Osteoblast (primary cell): ENCODE data around the gene RUFY1. TPM values are rescaled to one million over a fixed set of nuclear protein-coding genes. Genes with fewer than 3 reads are reported as not detected.

Experiments used
- DNase-seq: peaks from one replicate; pipeline ENCODE4 v3.0.0; 2011; ENCODE audit warnings: low spot score, mixed read lengths; ENCODE audit not compliant: insufficient read length; ENCODE audit errors: missing footprints
- H2AFZ ChIP-seq: 2 replicates; pipeline ENCODE4 v1.6.0; 2011; ENCODE audit warnings: mild to moderate bottlenecking, low read length
- H3K27ac ChIP-seq: 2 replicates; pipeline ENCODE4 v1.5.1; 2011; ENCODE audit warnings: mild to moderate bottlenecking, low read depth, low read length, moderate library complexity
- H3K27me3 ChIP-seq: 2 replicates; pipeline ENCODE4 v1.6.0; 2012; ENCODE audit warnings: mild to moderate bottlenecking, control low read depth, inconsistent platforms, low read length, moderate library complexity; ENCODE audit not compliant: insufficient read depth
- H3K36me3 ChIP-seq: 2 replicates; pipeline ENCODE4 v1.5.1; 2011; ENCODE audit warnings: mild to moderate bottlenecking, low read length, control low read depth, moderate library complexity; ENCODE audit not compliant: insufficient read depth
- H3K4me1 ChIP-seq: 2 replicates; pipeline ENCODE4 v1.5.1; 2011; ENCODE audit warnings: mild to moderate bottlenecking, low read length, control low read depth, moderate library complexity; ENCODE audit not compliant: insufficient read depth
- H3K4me2 ChIP-seq: 2 replicates; pipeline ENCODE4 v1.6.0; 2011; ENCODE audit warnings: mild to moderate bottlenecking, low read length; ENCODE audit not compliant: insufficient read depth
- H3K4me3 ChIP-seq: fragments of 200-600 bp; sonication (generic); 3 replicates; pipeline ENCODE4 v1.5.1; 2012; ENCODE audit warnings: mild to moderate bottlenecking, low read length, inconsistent platforms; ENCODE audit not compliant: insufficient read depth
- H3K79me2 ChIP-seq: 2 replicates; pipeline ENCODE4 v1.6.0; 2012; ENCODE audit warnings: mild to moderate bottlenecking, low read length, control low read depth, inconsistent platforms; ENCODE audit not compliant: insufficient read depth
- H3K9me3 ChIP-seq: 2 replicates; pipeline ENCODE4 v1.5.1; 2011; ENCODE audit warnings: low read depth, low read length, control low read depth
- H4K20me1 ChIP-seq: 2 replicates; pipeline ENCODE4 v1.6.0; 2012; ENCODE audit warnings: mild to moderate bottlenecking, low read length, control low read depth; ENCODE audit not compliant: insufficient read depth
- total RNA-seq: library from RNA; depleted of rRNA; stranded (reverse); fragments of >200 nt; gene quantifications from 2 replicates; pipeline ENCODE4 v1.2.3, GENCODE V29; 2012
- TF ChIP-seq, protein P1 (sequence below): IDR thresholded peaks from 2 replicates; pipeline ENCODE4 v1.5.1; 2011; ENCODE audit warnings: mild to moderate bottlenecking, low read depth, low read length, moderate library complexity; ENCODE audit errors: extremely low read depth

The RUFY1 gene
- total RNA-seq, 1 donor, result 51.8 TPM

DNA sequence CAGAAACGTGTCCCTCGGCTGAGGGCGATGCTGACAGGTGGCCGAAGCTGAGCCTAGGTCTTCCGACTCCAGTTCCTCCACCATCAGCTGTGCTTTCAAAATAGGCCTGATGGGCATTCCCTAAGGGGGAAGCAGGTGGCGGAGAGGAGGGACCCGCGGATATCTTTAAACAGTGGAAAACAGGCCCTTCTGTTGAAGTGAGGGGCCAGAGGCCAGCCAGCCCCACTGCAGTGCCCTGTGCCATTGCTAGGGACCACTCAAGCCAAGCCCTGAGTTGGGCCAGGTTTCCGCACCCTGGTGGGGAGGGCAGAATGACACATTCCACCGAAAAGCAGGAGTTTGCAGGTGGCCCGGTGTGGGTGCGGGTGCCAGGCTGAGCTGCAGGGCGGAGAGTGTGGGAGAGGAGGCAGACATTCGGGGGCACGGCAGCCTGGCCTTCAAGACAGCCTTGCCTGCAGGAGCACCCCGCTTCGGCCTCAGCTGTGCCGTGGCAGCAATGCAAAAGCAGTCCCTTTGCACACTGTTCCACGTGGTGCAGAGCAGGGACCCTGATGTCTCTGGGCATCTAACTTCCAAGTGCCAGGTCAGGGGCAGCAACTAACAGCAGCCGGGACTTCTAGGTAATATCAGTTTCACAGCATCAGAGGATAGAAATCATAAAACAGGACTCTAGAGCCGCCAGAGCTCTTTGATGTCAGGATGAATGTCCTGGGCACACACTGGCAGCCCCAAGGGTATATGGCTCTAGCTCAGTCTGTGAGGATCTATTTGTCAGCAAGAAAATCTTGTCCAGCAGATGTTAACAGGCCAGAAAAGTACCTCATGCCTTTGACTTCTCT, 55.9 kb downstream of the RUFY1 start:
- peaks cover 46% of the 10 kb centered on the region for H4K20me1 ChIP-seq
- no peaks in the 10 kb centered on the region for H3K79me2 ChIP-seq
- H3K4me2 ChIP-seq, result no peak overlapping the region
- H2AFZ ChIP-seq, result no peak overlapping the region
- no peaks in the 10 kb centered on the region for H3K9me3 ChIP-seq
- TF ChIP-seq, protein P1, sequence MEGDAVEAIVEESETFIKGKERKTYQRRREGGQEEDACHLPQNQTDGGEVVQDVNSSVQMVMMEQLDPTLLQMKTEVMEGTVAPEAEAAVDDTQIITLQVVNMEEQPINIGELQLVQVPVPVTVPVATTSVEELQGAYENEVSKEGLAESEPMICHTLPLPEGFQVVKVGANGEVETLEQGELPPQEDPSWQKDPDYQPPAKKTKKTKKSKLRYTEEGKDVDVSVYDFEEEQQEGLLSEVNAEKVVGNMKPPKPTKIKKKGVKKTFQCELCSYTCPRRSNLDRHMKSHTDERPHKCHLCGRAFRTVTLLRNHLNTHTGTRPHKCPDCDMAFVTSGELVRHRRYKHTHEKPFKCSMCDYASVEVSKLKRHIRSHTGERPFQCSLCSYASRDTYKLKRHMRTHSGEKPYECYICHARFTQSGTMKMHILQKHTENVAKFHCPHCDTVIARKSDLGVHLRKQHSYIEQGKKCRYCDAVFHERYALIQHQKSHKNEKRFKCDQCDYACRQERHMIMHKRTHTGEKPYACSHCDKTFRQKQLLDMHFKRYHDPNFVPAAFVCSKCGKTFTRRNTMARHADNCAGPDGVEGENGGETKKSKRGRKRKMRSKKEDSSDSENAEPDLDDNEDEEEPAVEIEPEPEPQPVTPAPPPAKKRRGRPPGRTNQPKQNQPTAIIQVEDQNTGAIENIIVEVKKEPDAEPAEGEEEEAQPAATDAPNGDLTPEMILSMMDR, result no peak
- no peaks in the 10 kb centered on the region for H3K4me1 ChIP-seq
- no peak overlapping the region for H3K27ac ChIP-seq
- peak; percentile 62 for DNase-seq
- peaks cover 74% of the 10 kb centered on the region for H3K36me3 ChIP-seq
- H3K4me3 ChIP-seq, result no peak overlapping the region
- H3K27me3 ChIP-seq, result no peaks in the 10 kb centered on the region

GRCh38 chr5:179606910-179607159, 56.5 kb downstream of the RUFY1 start:
- no peak for DNase-seq
- TF ChIP-seq, protein P1, result no peak
- Histone ChIP-seq H3K27me3 (no peaks in the 10 kb centered on the region), H3K4me2 (no peak overlapping the region), H4K20me1 (peaks cover 50% of the 10 kb centered on the region), H3K9me3 (no peaks in the 10 kb centered on the region), H3K4me3 (no peak overlapping the region), H3K36me3 (peaks cover 77% of the 10 kb centered on the region), H3K79me2 (no peaks in the 10 kb centered on the region), H3K4me1 (no peaks in the 10 kb centered on the region), H2AFZ (no peak overlapping the region), H3K27ac (no peak overlapping the region)

DNA sequence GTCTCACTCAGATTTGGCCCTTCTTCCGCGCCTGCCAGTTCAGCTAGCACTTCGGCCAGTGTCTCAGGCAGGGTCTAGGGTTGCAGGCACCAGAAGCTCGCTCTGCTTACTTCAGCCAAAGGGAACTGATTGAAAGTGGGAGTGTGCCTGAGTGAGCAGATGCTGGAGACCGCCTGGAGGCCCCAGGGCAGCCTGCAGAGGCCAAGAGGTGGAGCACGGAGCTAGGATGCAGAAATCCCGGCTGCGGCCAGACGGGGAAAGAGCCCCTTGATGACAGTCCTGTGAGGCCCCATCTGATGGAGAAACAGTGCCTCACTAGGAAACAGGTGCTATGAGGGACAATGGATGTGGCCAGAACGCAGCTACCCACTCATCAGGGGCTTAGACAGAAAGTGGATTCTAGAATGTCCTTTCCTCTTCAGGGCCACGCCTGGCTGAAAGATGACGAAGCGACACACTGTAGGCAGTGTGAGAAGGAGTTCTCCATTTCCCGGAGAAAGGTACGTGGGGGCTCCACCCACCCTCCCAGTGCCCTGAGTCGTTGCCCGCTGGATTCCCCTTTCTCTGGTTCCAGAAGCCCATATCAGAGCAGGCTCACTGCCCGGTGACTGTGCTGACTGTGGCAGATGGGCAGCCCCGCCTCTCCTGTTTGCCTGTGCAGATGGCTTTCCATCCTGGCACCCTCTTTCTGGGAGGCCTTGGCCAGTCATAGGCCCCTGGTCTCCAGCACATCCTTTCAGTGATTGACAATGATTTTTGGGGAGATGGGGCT, 57.0 kb downstream of the RUFY1 start:
- no peak overlapping the region for H2AFZ ChIP-seq
- H3K4me1 ChIP-seq, result no peaks in the 10 kb centered on the region
- DNase-seq, result peak; percentile 87
- no peak overlapping the region for H3K4me2 ChIP-seq
- H3K27me3 ChIP-seq, result no peaks in the 10 kb centered on the region
- H3K4me3 ChIP-seq, result no peak overlapping the region
- no peaks in the 10 kb centered on the region for H3K79me2 ChIP-seq
- peaks cover 72% of the 10 kb centered on the region for H3K36me3 ChIP-seq
- H3K27ac ChIP-seq, result peak overlapping the region; percentile 9
- peaks cover 52% of the 10 kb centered on the region for H4K20me1 ChIP-seq
- no peaks in the 10 kb centered on the region for H3K9me3 ChIP-seq
- TF ChIP-seq, protein P1, result no peak

DNA sequence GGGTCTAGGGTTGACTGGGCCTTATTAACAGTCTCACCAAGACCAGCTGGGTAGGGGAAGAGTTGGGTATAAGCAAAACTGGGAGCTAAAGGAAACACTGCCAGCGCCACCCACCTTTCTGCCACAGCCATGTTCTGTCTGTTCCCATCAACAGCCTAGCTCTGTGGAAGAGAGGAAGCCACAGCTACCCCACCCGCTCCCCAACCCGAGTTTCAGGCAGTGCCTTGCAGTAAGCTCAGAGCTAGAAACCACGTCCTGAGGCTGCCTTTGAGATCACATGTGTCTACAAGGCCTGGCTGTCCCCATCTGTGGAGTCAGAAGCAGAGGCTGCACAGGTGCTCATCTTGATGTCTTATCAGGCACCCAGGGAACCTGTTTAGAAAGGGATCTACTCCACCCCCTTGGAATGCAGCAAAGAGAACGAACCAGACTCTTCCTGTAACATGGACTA, 57.8 kb downstream of the RUFY1 start:
- Histone ChIP-seq H3K9me3 (no peaks in the 10 kb centered on the region), H3K79me2 (no peaks in the 10 kb centered on the region), H3K4me2 (no peak overlapping the region), H3K4me3 (no peak overlapping the region), H3K27me3 (no peaks in the 10 kb centered on the region), H4K20me1 (peaks cover 58% of the 10 kb centered on the region), H3K4me1 (no peaks in the 10 kb centered on the region), H3K36me3 (peaks cover 75% of the 10 kb centered on the region), H2AFZ (no peak overlapping the region), H3K27ac (no peak overlapping the region)
- peak; percentile 75 for DNase-seq
- TF ChIP-seq, protein P1, result no peak
